Subcutaneous adipose tissue (tissue), 4 donors: Measurements from ENCODE around the gene TNP2. TPM values are rescaled to one million over a fixed set of nuclear protein-coding genes. Genes with fewer than 3 reads are reported as not detected.

Experiments
- total RNA-seq, 4 donors: library from RNA; depleted of rRNA; stranded (reverse); fragments of >200 nt; gene quantifications; one replicate each; pipeline ENCODE4 v1.1.0, GENCODE V29; 2016
- TF ChIP-seq, protein P1 (sequence below): fragments of 450-650 bp; IDR thresholded peaks from one replicate; pipeline ENCODE4 v1.5.1; 2016; ENCODE audit warnings: low read depth, mild to moderate bottlenecking, control low read depth, antibody characterized with exemption, moderate library complexity

The TNP2 gene
- total RNA-seq, 4 donors from 2014 or later: not detected

DNA sequence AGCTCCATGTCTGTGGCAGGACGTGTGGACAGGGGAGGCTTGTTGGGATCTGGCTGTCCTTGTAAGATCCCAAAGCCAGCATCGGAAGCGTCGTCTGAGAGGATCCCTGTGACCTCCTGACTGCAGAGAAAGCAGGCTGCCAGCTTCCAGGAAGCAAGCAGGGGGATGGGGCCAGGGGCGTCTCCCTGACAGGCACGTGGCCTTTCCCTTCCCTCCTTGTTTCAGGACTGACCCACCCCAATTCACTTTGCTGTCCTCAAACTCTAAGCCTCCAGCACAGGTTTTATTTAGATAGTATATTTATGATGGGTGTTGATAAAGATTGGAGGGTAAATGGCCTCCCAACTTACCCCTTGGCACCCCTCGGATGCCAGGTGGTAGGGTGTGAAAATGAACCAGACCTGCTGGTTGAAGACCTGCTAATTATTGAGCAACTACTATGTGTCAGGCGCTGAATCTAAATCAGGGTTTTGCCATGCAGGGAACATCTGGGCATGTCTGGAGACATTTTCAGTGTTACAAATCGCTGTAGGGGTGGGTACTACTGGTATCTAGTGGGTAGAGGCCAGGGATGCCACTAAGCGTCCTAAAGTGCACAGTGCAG is 37.7 kb downstream of the TNP2 start:
- TF ChIP-seq, protein P1, sequence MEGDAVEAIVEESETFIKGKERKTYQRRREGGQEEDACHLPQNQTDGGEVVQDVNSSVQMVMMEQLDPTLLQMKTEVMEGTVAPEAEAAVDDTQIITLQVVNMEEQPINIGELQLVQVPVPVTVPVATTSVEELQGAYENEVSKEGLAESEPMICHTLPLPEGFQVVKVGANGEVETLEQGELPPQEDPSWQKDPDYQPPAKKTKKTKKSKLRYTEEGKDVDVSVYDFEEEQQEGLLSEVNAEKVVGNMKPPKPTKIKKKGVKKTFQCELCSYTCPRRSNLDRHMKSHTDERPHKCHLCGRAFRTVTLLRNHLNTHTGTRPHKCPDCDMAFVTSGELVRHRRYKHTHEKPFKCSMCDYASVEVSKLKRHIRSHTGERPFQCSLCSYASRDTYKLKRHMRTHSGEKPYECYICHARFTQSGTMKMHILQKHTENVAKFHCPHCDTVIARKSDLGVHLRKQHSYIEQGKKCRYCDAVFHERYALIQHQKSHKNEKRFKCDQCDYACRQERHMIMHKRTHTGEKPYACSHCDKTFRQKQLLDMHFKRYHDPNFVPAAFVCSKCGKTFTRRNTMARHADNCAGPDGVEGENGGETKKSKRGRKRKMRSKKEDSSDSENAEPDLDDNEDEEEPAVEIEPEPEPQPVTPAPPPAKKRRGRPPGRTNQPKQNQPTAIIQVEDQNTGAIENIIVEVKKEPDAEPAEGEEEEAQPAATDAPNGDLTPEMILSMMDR: no peak

DNA sequence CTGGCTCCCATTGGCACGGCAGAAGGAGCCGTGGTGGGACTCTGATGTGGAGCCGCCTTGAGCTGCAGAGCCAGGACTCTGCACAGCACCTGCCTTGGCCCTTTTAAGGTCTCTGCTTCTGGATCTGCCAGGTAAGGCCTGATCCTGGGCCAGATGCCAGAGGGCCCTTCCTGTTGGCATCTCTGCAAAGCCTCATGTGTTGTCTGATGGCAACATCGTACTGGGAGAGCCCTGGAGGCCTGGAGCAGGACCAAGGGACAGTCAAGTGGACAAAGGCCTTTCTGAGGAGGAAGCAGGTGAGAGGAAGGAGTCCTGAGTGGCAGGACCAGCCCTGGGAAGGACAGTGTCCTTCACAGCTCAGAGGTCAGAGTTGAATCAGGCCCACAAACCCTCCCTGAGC is 39.2 kb downstream of the TNP2 start:
- TF ChIP-seq, protein P1: no peak

DNA sequence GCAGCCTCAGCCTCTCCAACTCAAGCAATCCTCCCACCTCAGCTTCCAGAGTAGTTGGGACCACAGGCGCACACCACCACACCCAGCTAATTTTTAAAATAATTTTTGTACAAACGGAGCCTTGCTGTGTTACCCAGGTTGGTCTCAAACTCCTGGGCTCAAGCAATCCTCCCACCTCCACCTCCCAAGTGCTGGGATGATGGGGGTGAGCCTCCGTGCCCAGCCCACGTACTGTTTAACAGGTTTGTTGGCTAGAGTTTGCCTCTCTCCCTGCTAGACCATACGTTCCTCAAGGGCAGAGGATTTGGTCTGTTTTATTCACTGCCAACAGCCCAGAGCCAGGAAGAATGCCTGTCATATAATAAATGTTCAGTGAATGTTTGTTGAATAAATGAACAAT is 39.7 kb downstream of the TNP2 start:
- TF ChIP-seq, protein P1: no peak

DNA sequence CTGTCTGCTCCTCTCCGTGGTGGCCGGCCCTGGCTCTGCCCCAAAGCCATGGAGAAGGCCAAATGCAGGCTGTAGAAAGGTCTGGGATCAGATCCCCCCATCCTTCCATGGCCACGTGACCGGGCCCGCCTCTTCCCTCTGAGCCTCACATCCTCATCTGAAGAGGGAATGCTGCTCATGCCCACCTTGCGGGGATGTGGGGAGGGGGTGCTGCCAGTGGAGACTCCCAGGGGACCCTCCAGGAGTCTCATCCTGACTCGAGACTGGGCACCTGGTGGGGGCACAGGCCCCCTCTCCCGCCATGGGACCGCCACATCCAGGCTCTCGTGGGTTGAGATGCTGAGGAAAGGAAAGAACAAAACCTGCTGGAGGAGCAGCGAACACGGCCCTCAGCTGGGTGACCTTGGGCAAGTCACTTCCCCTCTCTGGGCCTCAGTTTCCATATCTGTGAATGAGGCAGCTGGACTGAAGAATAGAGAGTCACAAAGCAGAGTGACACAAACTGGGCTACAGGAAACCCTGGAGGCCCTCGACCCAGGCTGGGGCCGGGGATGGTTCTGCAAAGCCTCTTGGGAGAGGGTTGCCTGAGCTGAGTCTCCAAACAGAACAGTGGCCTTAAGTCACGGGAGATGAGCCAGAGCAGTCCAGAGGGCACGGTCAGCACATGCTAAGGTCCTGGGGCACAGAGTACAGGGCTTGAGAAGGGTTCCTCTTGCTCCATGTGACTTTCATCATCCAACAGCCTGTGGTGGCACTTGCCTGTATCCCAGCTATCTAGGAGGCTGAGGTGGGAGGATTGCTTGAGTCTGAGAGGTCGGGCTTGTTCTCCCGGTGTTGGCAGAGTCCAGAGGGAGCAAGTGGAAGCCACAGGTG is 43.2 kb downstream of the TNP2 start:
- TF ChIP-seq, protein P1: no peak

DNA sequence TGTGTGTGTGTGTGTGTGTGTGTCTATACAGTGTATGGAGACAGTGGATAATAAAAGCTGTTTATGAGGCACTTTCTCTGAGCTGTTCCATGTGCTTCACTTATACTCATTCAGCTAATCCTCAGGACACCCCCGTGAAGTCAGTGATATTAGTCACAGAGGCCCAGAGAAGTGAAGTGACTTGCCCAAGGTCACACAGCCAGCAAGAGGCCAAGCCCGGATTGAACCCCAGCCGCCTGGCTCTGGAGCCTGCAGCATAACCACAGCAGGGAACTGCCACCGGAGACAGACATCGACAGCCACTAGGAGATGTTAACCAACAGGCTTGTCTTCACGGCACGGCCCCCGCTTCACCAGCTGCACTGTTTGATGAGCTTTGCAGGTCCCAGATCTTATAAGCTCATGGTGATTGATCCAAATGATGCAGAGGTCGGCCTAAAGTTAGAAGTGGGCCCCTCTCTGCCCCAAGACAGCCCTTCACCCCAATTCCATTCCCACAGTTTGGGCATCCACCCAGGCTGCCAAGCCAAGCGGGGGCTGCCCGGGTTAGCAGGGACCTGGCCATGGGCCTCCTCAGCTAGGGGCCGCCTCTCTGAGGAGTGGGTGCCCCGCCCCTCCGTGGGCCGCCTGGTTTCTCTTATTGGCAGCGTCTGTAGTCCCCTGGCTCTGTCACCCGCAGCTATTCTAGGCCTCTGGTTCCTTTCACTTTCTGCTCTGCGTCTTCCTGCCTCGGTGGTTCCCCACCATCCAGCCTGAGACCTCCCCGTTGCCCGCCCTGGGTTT is 44.0 kb downstream of the TNP2 start:
- TF ChIP-seq, protein P1: no peak

DNA sequence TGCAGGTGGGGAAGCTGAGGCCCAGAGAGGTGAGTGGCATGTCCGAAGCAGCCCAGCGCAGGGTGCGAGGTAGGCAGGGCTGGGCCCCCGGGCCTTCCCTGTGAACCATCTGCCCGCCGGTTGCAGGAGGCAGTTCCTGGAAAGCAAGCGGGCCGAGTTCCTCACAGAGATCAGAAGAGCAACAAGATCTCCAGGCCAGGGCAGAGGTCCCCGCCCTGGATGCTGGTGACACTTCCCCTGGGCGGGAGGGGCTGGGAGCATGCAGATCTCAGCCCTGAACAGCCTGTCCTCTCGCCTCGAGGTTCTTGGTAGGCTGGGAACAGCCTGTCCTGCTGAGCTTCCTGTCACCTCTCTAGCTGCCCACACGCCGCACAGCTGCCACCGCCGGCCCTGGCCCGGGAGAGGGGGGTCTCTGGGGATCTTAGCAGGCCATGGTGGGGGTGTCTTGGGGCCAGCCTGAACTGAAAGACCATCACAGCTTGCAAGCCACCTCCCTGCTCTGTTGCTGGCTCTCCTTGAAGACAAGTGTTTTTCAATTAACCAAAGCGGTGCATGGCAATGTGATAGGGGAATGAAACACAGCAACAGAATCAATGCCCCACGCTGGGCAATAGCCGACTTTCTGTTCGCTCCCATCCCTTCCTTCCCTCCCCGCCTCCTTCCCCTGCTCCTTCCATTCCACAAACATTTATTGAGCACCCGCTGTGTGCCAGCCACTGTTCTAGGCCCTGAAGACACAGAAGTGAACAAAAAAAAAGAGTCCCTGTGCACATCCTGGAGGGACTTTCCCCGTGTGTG is 44.8 kb downstream of the TNP2 start:
- TF ChIP-seq, protein P1: no peak
